ENCODE data around the gene SNTG2. TPM values are rescaled to one million over a fixed set of nuclear protein-coding genes. Genes with fewer than 3 reads are reported as not detected.
"Not testable (repeated sequence)": the region's sequence is repeated elsewhere in the genome, so short reads cannot be mapped to it uniquely, and the experiment has no call there.

SNTG2 gene
- total and polyA plus RNA-seq, 2 experiments from 2014 or later = 0.66 to 1.0 TPM

- no peak for DNase-seq (ENCODE audit: low read depth in 1 of 2, low spot score in 1 of 2)
- Histone ChIP-seq H3K4me1 (ENCODE audit: low read depth) (no peaks in the 10 kb centered on the region), H3K27ac (no peak overlapping the region), H3K4me3 (no peak overlapping the region), H3K9me3 (ENCODE audit: low read depth) (no peaks in the 10 kb centered on the region), H3K27me3 (peaks cover 22% of the 10 kb centered on the region), H3K36me3 (no peaks in the 10 kb centered on the region)
- no peak for TF ChIP-seq CTCF (IDR thresholded peaks at IDR 0.05; ENCODE audit: low read depth, low read length)
These were observed 44.9 kb upstream of the SNTG2 start for GRCh38 chr2:905833-906140.

GRCh38 chr2:907706-908105 is 42.9 kb upstream of the SNTG2 start:
- H3K9me3 ChIP-seq (ENCODE audit: low read depth) = no peaks in the 10 kb centered on the region
- H3K4me1 ChIP-seq (ENCODE audit: low read depth) = no peaks in the 10 kb centered on the region
- peaks cover 22% of the 10 kb centered on the region for H3K27me3 ChIP-seq
- no peaks in the 10 kb centered on the region for H3K36me3 ChIP-seq
- no peak for DNase-seq (ENCODE audit: low read depth in 1 of 2, low spot score in 1 of 2)
- H3K4me3 ChIP-seq = no peak overlapping the region
- no peak for TF ChIP-seq CTCF (IDR thresholded peaks at IDR 0.05; ENCODE audit: low read depth, low read length)
- no peak overlapping the region for H3K27ac ChIP-seq

- Histone ChIP-seq H3K36me3 (no peaks in the 10 kb centered on the region), H3K4me1 (ENCODE audit: low read depth) (no peaks in the 10 kb centered on the region), H3K27me3 (peaks cover 20% of the 10 kb centered on the region), H3K27ac (no peak overlapping the region), H3K9me3 (ENCODE audit: low read depth) (no peaks in the 10 kb centered on the region), H3K4me3 (no peak overlapping the region)
- DNase-seq (ENCODE audit: low read depth in 1 of 2, low spot score in 1 of 2) = no peak
- no peak for TF ChIP-seq CTCF (IDR thresholded peaks at IDR 0.05; ENCODE audit: low read depth, low read length)
These were observed 42.1 kb upstream of the SNTG2 start for GRCh38 chr2:908568-908967.

- H3K4me3 ChIP-seq; H3K27ac ChIP-seq; H3K9me3 ChIP-seq (ENCODE audit: low read depth); DNase-seq (ENCODE audit: low read depth in 1 of 2, low spot score in 1 of 2); H3K4me1 ChIP-seq (ENCODE audit: low read depth); H3K36me3 ChIP-seq: not testable (repeated sequence)
- H3K27me3 ChIP-seq = peaks cover 13% of the 10 kb centered on the region
These were observed 40.8 kb upstream of the SNTG2 start for GRCh38 chr2:909764-910379.

- H3K9me3 ChIP-seq (ENCODE audit: low read depth) = no peaks in the 10 kb centered on the region
- H3K4me3 ChIP-seq = no peak overlapping the region
- no peak overlapping the region for H3K27ac ChIP-seq
- TF ChIP-seq CTCF (IDR thresholded peaks at IDR 0.05; ENCODE audit: low read depth, low read length) = no peak
- H3K27me3 ChIP-seq = peaks cover 10% of the 10 kb centered on the region
- no peaks in the 10 kb centered on the region for H3K36me3 ChIP-seq
- DNase-seq (ENCODE audit: low read depth in 1 of 2, low spot score in 1 of 2) = no peak
- H3K4me1 ChIP-seq (ENCODE audit: low read depth) = no peaks in the 10 kb centered on the region
These were observed 40.0 kb upstream of the SNTG2 start for GRCh38 chr2:910698-911097.

- DNase-seq (ENCODE audit: low read depth in 1 of 2, low spot score in 1 of 2) = no peak
- Histone ChIP-seq H3K27ac (no peak overlapping the region), H3K9me3 (ENCODE audit: low read depth) (no peaks in the 10 kb centered on the region), H3K27me3 (peaks cover 3% of the 10 kb centered on the region), H3K4me3 (no peak overlapping the region), H3K36me3 (no peaks in the 10 kb centered on the region), H3K4me1 (ENCODE audit: low read depth) (no peaks in the 10 kb centered on the region)
- TF ChIP-seq CTCF (IDR thresholded peaks at IDR 0.05; ENCODE audit: low read depth, low read length) = no peak
These were observed 34.7 kb upstream of the SNTG2 start for GRCh38 chr2:915979-916378.

Data from cardiac muscle cell (in vitro differentiated cells and primary cell).